Stimulated activated CD4-positive, alpha-beta T cell treated with anti-CD3 and anti-CD28 coated beads, Interleukin-1b, Interleukin-23, amount 100 ng/mL, for 24 hours (primary cell): ENCODE data around the gene GDPD4.

Source experiments
- DNase-seq, 4 experiments: peaks; one replicate each; pipeline ENCODE4 v3.0.0-alpha.2; 2020; ENCODE audit warnings: low read depth in 4 of 4, low spot score in 1 of 4

The GDPD4 gene

DNA sequence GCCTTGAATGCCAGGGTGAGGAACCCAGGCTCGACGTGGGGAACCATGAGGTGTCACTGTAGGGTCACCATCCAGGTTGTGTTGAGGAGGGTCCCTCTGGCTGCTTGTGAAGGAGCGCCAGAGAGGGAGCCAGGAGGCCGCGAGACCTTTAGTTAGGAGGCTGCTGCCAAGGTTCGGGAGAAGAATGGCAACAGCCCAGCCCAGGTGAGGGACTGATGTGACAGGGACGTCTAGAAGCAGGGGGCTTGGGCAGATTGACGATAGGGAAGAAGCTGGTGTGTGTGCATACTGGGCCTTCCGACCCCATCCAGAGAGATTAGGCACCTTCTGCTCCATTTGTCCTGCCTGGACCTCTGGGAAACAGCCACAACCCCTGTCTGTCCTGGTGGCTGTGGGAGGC, 124.5 kb downstream of the GDPD4 start:
- no peak for DNase-seq

GRCh38 chr11:77175869-77176539, 125.5 kb downstream of the GDPD4 start:
- DNase-seq, result no peak

GRCh38 chr11:77175021-77175842, 126.3 kb downstream of the GDPD4 start:
- DNase-seq, result no peak

GRCh38 chr11:77174559-77174958, 126.9 kb downstream of the GDPD4 start:
- no peak for DNase-seq

- no peak for DNase-seq
Measured at GRCh38 chr11:77173494-77173893, 128.0 kb downstream of the GDPD4 start.

DNA sequence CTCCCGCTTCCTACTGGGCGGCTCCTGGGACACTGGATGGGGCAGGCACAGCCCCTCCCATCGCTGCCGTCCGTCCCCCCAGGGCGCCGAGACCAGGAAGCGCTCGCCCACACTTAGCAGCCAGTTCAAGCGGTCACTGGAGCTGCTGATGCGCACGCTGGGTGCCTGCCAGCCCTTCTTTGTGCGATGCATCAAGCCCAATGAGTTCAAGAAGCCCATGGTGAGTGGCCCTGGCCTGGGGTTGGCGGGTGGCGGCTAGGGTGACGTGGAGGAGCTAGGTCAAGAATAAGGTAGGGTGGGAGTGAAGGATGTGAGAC, 128.9 kb downstream of the GDPD4 start:
- no peak for DNase-seq

DNA sequence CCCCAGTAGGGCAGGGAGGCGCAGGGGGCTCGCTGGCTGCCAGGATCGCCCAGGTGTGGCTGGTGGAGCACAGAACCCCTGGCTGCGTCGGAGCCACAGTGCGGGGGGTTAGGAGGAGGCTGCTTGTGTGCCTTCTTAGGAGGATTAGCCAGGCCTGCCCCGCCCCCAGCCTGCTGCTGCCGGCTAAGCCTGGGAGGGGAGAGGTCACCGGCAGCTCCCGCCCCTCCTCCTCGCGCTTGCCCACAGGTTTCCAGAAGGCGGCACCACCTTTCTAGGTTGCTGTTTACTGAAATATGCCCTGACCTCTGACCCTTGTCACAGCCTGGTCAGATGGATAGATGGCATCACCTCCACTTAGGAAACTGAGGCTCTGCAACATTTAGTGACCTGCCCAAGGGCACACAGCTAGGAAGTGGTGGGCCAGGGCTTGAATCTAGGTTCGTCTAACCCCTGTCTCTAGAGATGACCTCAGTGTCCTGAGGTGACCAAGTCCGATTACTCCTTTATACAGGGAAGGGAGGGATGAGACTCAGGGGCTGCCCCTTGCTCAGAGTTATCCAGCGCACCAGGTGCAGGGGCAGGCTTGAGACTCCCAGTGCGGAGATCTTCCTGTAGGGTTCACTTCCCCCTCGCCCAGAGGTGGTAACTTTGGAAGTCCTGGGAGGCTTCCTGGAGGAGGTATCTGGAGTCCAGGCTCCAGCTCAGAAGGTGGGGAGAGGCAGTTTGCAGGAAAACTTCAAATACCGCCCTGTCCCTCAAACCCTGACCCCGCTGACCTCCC, 129.4 kb downstream of the GDPD4 start:
- DNase-seq, result no peak

DNA sequence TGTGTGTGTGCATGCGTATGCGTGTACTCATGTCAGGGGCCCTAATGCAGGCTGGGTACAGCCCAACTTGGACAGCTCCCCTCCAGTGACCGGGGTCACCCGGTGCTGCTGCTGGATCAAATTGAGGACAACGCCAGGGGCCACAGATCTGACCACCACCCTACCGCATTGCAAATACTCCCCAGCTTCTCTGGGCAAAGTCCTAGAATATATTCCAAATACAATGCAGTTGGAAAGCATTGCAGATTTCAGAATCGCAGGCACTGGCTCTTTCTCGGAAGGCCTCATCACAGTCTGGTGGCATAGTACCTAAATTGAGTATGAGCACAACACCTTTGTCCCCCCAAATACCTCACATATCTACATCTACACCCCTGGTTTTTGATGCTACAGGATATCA, 130.2 kb downstream of the GDPD4 start:
- DNase-seq, result no peak

DNA sequence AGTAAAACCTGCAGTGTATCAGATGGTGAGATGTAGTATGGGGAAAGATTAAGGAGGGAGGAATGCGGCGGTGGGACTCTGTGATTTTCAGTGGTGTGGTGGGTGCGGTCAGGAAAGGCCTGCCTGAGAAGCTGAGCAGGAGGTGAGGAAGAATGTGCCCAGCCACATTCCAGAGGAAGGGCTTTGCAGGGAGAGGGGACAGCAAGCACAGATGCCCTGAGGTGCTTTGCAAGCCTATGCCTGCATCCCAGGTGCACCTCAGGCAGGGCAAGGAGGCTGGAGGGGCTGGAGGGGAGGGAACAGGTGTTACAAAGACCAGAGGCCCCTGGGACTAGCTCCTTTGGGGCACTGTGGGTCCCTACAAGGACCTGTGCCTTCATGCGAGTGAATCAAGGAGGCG, 131.4 kb downstream of the GDPD4 start:
- DNase-seq, result no peak

- DNase-seq, result no peak
Measured at GRCh38 chr11:77167791-77168190, 133.7 kb downstream of the GDPD4 start.

DNA sequence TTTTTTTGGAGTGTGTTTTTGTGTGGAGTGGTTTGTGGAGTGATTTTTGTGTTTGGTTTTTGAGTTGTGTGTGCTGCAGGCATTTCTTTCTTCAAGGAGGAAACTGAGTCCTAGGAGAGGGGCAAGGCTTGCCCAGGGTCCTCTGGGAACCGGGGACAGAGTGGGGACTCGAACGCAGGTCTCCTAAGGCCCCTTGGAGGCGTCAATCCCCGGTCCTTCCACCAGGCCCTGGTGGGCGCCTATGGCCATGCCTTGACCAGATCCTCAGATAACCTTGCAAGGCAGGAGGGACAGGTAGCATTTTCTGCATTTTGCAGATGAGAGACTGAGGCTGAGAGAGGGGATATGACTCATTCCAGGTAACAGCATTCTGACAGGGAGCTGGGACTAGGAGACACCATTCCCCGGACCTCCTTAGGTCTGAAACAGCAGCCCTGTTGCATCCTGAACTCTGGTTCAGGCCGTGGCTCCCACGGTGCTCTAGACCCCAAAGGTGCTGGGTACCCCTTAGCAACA, 134.3 kb downstream of the GDPD4 start:
- DNase-seq, result no peak
